Neutrophil (primary cell): Measurements from ENCODE around the gene STMN3.

ENCODE experiments used
- H3K27ac ChIP-seq: fragments of 200-600 bp; sonication (generic); 2 replicates; pipeline ENCODE4 v1.5.1; 2016; ENCODE audit warnings: mild to moderate bottlenecking, moderate library complexity
- H3K27me3 ChIP-seq: fragments of 200-600 bp; sonication (generic); 2 replicates; pipeline ENCODE4 v1.6.0; 2016; ENCODE audit warnings: mild to moderate bottlenecking
- H3K36me3 ChIP-seq: fragments of 200-600 bp; sonication (generic); 2 replicates; pipeline ENCODE4 v1.5.1; 2017
- H3K4me1 ChIP-seq, 2 experiments: fragments of 200-600 bp in 1 of 2; sonication (generic) in 1 of 2; 1 replicate in 1 of 2; 2 replicates in 1 of 2; pipeline versions ENCODE4 v1.5.1 to v1.6.1; 2013 to 2016; ENCODE audit warnings: low read depth in 1 of 2, low read length in 1 of 2, mild to moderate bottlenecking in 1 of 2, moderate library complexity in 1 of 2; ENCODE audit not compliant: control insufficient read depth in 1 of 2, insufficient read depth in 1 of 2
- H3K4me3 ChIP-seq, 2 experiments: fragments of 200-600 bp in 1 of 2; sonication (generic) in 1 of 2; 1 replicate in 1 of 2; 2 replicates in 1 of 2; pipeline ENCODE4 v1.5.1; 2013 to 2016; ENCODE audit warnings: low read depth in 1 of 2, low read length in 1 of 2, mild to moderate bottlenecking in 1 of 2, moderate library complexity in 1 of 2
- H3K9me3 ChIP-seq: fragments of 200-600 bp; sonication (generic); 2 replicates; pipeline ENCODE4 v1.5.1; 2016
- TF ChIP-seq, protein P1 (sequence below): fragments of 200-600 bp; sonication (generic); IDR thresholded peaks from 2 replicates; pipeline ENCODE4 v1.5.1; 2016; ENCODE audit warnings: antibody characterized with exemption

STMN3 gene

DNA sequence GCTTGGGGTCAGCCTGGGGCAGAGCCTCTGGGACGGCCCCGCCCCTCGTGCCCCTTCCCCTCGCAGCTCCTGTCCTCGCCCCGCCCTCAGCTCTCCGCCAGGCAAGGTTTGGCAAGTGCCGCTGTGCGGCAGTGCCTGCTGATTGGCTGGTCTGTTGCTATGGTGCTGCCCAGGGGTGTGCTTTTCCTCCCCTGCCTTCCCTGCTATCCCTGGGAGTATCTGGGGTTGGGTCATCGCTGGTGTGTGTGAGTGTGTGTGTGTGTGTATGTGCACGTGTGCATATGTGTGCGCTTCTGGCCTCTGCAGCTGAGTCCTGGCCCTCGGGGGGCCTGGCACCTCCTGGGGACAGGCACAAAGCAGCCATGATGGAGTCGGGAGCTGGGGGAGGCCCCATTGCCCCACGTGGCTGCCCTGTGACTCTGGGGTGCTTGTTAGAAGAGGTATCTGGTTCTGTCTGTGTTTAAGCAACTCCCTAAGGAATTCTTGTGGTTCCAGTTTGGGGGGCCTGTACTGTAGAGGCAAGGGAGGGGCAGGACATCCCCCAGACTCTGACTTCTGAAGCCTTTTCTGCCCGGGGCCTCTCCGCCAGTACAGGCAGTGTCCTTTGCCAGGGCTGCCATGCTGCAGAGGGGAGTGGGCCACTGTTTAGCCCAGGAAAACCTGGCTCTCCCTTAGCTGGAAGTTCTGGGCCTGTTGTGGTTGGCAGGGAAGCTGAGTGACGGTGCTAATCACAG lies 11.8 kb upstream of the STMN3 start:
- Histone ChIP-seq H3K36me3 (peaks cover 42% of the 10 kb centered on the region), H3K27ac (no peak overlapping the region), H3K9me3 (no peaks in the 10 kb centered on the region), H3K4me1 (peaks cover 7 to 8% of the 10 kb centered on the region in 2 experiments), H3K27me3 (no peaks in the 10 kb centered on the region), H3K4me3 (no peak overlapping the region)
- TF ChIP-seq, protein P1, sequence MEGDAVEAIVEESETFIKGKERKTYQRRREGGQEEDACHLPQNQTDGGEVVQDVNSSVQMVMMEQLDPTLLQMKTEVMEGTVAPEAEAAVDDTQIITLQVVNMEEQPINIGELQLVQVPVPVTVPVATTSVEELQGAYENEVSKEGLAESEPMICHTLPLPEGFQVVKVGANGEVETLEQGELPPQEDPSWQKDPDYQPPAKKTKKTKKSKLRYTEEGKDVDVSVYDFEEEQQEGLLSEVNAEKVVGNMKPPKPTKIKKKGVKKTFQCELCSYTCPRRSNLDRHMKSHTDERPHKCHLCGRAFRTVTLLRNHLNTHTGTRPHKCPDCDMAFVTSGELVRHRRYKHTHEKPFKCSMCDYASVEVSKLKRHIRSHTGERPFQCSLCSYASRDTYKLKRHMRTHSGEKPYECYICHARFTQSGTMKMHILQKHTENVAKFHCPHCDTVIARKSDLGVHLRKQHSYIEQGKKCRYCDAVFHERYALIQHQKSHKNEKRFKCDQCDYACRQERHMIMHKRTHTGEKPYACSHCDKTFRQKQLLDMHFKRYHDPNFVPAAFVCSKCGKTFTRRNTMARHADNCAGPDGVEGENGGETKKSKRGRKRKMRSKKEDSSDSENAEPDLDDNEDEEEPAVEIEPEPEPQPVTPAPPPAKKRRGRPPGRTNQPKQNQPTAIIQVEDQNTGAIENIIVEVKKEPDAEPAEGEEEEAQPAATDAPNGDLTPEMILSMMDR, result no peak

DNA sequence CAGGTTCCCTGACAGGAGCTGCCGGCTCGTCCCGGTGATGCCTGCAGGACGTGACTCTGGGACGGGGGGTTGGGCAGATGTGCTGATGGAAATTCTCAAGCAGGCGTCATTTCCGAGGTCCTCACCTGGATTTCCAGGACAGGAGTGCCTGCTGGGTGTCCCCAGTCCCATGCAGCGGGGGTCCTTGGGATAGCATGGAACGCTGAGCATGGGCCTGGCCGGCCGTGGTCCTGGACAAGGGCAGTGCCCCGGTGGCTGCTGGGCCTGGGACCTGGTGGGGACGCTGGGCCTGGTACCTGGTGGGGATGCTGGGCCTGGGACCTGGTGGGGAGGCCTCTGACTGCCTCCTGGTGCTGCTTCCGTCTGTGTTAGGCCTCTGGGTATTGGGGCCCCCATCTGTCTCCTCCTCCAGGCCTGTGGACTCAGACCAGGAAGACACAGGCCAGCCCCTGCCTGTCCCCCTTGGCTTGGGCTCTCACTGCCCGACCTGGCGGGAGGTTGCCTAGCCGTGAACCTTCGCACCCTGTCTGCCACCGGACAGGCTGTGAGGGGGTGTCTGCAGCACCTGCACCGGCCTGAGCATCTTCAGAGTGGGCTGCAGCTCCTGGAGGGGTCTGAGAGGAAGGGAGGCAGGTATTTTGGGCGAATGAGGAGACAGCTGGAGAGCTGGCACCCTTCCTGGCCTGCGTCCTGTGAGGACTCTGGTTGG lies 11.1 kb upstream of the STMN3 start:
- Histone ChIP-seq H3K36me3 (peaks cover 42% of the 10 kb centered on the region), H3K4me3 (no peak overlapping the region), H3K4me1 (peaks cover 8 to 10% of the 10 kb centered on the region in 2 experiments), H3K27me3 (no peaks in the 10 kb centered on the region), H3K9me3 (no peaks in the 10 kb centered on the region), H3K27ac (no peak overlapping the region)
- TF ChIP-seq, protein P1, result no peak

DNA sequence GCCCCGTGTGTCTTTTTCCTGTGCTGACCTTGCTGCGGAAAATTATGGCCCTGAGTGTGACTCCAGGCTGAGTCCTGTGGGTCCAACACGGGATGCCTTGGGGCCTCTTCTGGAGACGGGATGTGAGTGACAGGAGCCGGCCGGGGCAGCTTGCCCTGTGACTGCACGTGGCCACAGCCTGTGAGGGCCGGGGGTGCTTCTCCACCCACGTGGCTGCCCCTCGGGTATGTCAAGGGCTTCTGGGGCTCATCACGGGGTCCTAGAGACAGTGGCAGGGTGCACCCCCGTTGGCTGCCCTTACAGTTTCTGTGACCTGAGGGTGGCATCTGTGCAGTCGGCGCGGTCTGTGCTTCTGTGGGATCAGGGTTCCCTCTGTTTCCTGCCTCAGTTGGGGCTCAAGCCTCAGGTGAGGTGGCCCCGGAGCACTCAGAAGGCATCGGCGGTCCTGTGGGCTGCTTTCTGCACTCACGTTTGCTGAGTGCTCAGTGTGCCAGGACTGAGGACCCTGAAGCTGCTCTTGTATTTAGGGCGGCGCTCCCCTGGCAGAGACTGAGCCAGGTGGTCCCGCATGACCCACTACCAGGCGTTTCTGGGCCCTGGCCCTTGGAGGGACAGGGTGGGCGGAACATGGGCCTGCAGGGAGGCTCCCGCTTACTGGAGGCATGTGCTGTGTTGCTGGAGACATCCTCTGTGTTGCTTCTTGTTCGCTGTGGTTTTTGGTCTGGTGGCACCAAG lies 10.3 kb upstream of the STMN3 start:
- no peaks in the 10 kb centered on the region for H3K9me3 ChIP-seq
- no peaks in the 10 kb centered on the region for H3K27me3 ChIP-seq
- TF ChIP-seq, protein P1, result no peak
- peaks cover 16 to 18% of the 10 kb centered on the region in 2 experiments for H3K4me1 ChIP-seq
- no peak overlapping the region for H3K27ac ChIP-seq
- peaks cover 36% of the 10 kb centered on the region for H3K36me3 ChIP-seq
- no peak overlapping the region for H3K4me3 ChIP-seq

DNA sequence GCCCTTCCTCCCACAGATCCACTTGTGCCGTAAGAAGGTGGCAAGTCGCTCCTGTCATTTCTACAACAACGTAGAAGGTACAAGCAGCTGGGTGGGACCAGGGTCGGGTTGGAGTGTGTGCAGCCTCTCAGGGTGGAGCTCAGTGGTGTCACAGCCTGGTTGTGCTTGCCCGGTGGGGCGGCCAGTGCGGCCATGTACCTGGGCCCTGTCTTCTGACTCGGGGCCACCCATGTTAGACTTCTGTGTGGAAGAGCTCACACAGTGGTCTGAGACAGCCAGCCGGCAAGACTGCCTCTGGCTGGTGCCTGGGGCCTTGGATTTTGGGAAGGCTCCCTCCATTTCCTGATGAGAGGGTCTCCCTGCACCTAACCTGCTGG lies 9.6 kb upstream of the STMN3 start:
- TF ChIP-seq, protein P1, result no peak
- H3K36me3 ChIP-seq, result peaks cover 29% of the 10 kb centered on the region
- H3K4me3 ChIP-seq, result no peak overlapping the region
- no peak overlapping the region for H3K27ac ChIP-seq
- H3K9me3 ChIP-seq, result no peaks in the 10 kb centered on the region
- no peaks in the 10 kb centered on the region for H3K27me3 ChIP-seq
- peaks cover 19 to 22% of the 10 kb centered on the region in 2 experiments for H3K4me1 ChIP-seq

DNA sequence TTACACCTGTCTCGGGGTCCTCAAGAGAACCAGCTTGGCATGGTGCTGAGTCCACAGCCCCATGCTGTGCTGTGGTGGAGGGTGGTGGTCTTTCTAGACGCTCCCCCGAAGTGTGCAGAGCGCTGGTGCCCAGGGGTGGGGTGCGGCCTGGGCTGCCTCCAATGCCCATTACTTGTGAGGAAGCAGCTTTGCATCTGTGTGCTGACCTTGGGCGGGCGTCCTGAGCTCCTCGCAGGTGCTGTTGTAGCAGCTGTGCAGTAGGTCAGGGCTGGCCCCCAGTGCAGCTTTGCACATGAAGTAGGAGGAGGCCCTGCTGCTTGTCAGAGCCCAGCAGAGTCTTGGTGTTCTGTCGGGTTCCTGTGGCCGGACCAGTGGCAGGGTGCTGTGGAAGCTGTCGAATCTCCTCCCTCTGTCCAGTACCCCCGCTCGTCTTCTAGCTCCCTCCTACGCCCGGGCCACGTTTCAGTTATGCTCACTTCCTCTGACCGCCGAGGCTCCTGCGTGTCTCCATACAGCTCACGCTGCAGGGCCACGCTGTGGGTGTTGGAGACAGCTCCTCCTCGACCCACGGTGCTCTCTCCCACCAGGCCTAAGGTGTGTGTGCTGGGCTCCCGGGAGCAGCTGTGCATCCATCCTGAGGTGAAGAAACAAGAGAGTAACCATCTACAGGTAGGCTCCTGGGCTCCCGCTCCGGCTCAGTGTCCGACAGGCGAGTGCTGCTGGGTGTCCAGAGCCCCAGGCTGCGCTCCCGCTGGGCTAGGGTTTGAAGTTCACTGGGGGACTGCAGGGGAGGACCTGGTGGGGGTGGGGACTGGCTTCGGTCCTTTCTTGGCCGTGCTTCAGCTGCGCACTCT lies 9.0 kb upstream of the STMN3 start:
- Histone ChIP-seq H3K27ac (no peak overlapping the region), H3K9me3 (no peaks in the 10 kb centered on the region), H3K4me3 (no peak overlapping the region), H3K4me1 (peaks cover 25 to 28% of the 10 kb centered on the region in 2 experiments), H3K27me3 (no peaks in the 10 kb centered on the region), H3K36me3 (peaks cover 23% of the 10 kb centered on the region)
- TF ChIP-seq, protein P1, result no peak
